WERI-Rb-1 (cell line): ENCODE results near the gene JUNB.

Experiments
- DNase-seq: peaks from one replicate; pipeline ENCODE4 v3.0.0-alpha.2; 2020
- H3K27ac ChIP-seq: fragments of 250-450 bp; sonication (Bioruptor Pico); 2 replicates; pipeline ENCODE4 v1.5.1; 2020; ENCODE audit warnings: mild to moderate bottlenecking, moderate library complexity
- H3K27me3 ChIP-seq: fragments of 250-450 bp; sonication (Bioruptor Pico); 2 replicates; pipeline ENCODE4 v1.5.1; 2021; ENCODE audit warnings: mild to moderate bottlenecking, low read depth, moderate library complexity; ENCODE audit not compliant: insufficient read depth, severe bottlenecking
- H3K36me3 ChIP-seq: fragments of 250-450 bp; sonication (Bioruptor Pico); 2 replicates; pipeline ENCODE4 v1.5.1; 2020; ENCODE audit warnings: mild to moderate bottlenecking, moderate library complexity
- H3K4me3 ChIP-seq: 2 replicates; pipeline ENCODE4 v1.5.1; 2011; ENCODE audit warnings: low read depth, mild to moderate bottlenecking, control low read depth, low read length
- H3K9me3 ChIP-seq: fragments of 250-450 bp; sonication (Bioruptor Pico); 2 replicates; pipeline ENCODE4 v1.5.1; 2021; ENCODE audit warnings: mild to moderate bottlenecking, moderate library complexity; ENCODE audit not compliant: severe bottlenecking
- TF ChIP-seq, protein P1 (sequence below): IDR thresholded peaks from 2 replicates; pipeline ENCODE4 v1.5.1; 2011; ENCODE audit warnings: low read depth, mild to moderate bottlenecking, control low read depth, inconsistent platforms, low read length

JUNB gene

DNA sequence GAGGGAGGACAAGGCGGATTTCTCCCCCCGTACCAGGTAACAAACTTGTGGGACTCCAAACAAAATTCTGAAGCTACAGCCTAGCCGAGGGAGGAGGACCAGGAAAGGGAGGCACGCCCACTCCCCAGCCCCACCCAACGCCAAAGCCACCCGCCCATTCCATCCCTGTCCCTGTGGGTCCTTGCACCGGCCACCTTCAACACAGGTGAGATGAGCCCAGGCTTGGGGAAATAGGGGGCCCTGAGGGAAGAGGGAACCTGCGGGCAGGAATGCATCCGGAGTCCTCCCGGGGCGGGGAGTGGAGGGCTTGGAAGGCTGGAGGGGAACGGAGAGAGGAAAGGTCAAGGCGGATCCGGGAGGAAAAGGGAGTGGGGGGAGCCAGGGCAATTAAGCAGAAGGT is 39.7 kb upstream of the JUNB start, which contains the start of gene BEST2:
Gene BEST2, plus strand, starts transcription at position 157 of the 400 bp plus-strand sequence. CDS start 802 bp downstream, outside the sequence.
- no peak within 1 kb of the TSS for H3K4me3 ChIP-seq
- no peaks in the 10 kb centered on the region for H3K27me3 ChIP-seq
- no peak for DNase-seq
- H3K9me3 ChIP-seq: no peaks in the 10 kb centered on the region
- H3K36me3 ChIP-seq: peaks cover 14% of the 10 kb centered on the region
- TF ChIP-seq, protein P1, sequence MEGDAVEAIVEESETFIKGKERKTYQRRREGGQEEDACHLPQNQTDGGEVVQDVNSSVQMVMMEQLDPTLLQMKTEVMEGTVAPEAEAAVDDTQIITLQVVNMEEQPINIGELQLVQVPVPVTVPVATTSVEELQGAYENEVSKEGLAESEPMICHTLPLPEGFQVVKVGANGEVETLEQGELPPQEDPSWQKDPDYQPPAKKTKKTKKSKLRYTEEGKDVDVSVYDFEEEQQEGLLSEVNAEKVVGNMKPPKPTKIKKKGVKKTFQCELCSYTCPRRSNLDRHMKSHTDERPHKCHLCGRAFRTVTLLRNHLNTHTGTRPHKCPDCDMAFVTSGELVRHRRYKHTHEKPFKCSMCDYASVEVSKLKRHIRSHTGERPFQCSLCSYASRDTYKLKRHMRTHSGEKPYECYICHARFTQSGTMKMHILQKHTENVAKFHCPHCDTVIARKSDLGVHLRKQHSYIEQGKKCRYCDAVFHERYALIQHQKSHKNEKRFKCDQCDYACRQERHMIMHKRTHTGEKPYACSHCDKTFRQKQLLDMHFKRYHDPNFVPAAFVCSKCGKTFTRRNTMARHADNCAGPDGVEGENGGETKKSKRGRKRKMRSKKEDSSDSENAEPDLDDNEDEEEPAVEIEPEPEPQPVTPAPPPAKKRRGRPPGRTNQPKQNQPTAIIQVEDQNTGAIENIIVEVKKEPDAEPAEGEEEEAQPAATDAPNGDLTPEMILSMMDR: no peak
- no peak within 1 kb of the TSS for H3K27ac ChIP-seq

DNA sequence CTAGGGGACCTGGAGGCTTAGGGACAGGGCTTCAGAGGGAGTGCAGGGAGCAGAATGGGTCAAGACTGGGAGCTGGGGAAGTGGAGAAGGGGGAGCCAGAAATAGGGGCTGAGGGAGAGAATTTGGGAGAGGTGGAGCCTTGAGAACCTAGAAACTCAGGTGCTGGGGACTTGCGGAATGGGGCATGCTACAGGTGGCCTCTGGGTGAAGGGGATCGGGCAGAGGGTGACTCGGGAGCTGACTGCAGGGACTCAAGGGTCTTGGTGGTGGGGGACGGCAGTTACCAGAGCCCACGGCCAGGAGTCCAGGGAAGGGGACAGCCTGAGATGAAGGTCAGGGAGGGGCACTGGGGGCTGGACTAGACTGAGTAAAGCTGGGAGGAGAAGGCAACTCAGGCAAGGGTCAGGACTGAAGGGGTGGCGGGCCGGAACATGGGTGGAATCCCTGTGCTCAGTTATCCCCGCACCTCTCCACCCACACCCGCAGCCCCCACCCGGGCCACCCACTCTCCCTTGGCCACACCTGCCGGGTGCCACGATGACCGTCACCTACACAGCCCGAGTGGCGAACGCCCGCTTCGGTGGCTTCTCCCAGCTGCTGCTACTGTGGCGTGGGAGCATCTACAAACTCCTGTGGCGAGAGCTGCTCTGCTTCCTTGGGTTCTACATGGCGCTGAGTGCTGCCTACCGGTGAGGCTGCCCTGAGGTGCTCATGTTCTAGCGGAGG is 39.1 kb upstream of the JUNB start:
- no peaks in the 10 kb centered on the region for H3K27me3 ChIP-seq
- no peak overlapping the region for H3K4me3 ChIP-seq
- no peak overlapping the region for H3K27ac ChIP-seq
- peaks cover 10% of the 10 kb centered on the region for H3K36me3 ChIP-seq
- TF ChIP-seq, protein P1: no peak
- no peaks in the 10 kb centered on the region for H3K9me3 ChIP-seq
- no peak for DNase-seq

DNA sequence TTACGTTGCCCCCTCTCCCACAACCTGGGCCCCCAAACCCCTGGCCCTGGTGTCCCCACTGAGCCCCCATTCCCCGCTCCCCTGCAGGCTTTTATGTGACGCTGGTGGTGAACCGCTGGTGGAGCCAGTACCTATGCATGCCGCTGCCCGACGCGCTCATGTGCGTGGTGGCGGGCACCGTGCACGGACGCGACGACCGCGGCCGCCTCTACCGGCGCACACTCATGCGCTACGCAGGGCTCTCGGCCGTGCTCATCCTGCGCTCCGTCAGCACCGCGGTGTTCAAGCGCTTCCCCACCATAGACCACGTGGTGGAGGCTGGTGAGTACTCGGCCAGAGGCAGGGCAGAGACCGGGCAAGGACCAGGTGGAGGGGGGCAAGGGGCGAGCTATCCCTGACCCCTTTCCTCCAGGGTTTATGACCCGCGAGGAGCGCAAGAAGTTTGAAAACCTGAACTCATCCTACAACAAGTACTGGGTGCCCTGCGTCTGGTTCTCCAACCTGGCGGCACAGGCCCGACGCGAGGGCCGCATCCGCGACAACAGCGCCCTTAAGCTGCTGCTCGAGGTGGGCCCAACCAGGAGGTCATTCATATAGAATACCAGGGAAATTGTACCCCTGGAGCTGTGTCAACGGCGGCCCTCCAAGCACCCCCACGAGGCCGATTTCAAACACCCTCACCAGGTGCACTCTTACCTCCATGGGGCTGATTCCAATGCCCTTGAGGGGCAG is 36.7 kb upstream of the JUNB start:
- Histone ChIP-seq H3K9me3 (no peaks in the 10 kb centered on the region), H3K4me3 (no peak overlapping the region), H3K36me3 (no peaks in the 10 kb centered on the region), H3K27me3 (no peaks in the 10 kb centered on the region), H3K27ac (no peak overlapping the region)
- DNase-seq: no peak
- TF ChIP-seq, protein P1: no peak

DNA sequence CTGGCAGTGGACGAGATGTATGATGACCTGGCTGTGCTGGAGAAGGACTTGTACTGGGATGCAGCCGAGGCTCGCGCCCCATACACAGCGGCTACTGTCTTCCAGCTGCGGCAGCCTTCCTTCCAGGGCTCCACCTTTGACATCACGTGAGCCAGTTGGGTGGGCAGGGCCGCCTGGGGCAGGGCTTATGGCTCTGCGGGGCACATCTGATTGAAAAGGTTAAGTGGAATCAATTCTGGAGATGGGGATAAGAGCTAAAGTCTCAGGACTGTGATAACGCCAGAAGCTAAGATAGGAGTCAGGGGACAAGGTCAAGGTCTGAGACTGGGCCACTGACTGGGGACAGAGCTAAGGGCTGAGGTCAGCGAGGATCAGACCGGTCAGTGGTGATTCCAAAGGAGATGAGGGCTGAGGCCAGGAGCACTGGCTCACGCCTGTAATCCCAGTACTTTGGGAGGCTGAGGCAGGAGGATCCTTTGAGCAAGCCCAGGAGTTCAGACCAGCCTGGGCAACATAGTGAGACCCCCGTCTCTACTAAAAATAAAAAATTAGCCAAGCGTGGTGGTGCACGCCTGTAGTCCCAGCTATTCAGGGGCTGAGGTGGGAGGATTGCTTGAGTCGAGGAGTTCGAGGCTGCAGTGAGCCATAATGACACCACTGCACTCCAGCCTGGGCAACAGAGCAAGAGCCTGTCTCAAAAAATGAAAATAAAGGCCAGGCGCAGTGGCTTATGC is 35.0 kb upstream of the JUNB start:
- TF ChIP-seq, protein P1: no peak
- no peaks in the 10 kb centered on the region for H3K9me3 ChIP-seq
- DNase-seq: no peak
- no peak overlapping the region for H3K4me3 ChIP-seq
- no peaks in the 10 kb centered on the region for H3K36me3 ChIP-seq
- H3K27ac ChIP-seq: no peak overlapping the region
- H3K27me3 ChIP-seq: no peaks in the 10 kb centered on the region

DNA sequence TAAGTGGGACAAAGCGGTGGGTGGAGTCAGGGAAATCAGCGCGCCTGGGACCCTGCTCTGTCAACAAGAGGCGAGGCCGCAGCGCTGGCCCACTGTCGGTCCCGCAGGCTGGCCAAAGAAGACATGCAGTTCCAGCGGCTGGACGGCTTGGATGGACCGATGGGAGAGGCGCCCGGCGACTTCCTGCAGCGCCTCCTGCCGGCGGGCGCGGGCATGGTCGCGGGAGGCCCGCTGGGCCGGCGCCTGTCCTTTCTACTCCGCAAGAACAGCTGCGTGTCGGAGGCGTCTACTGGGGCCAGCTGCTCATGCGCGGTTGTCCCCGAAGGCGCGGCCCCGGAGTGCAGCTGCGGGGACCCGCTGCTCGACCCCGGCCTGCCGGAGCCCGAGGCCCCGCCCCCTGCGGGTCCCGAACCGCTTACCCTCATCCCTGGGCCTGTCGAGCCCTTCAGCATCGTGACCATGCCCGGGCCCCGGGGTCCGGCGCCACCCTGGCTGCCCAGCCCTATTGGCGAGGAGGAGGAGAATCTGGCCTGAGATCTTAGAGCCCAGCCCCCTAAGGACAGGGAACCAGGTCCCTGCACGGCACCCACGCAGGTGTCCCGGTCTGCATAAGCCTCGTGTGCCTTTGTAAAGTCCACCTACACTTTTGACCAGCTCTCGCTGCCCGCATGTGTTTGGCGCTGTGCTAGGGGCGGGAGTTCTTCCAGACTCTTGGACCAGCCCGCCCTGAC is 33.6 kb upstream of the JUNB start:
- H3K36me3 ChIP-seq: peaks cover 4% of the 10 kb centered on the region
- no peaks in the 10 kb centered on the region for H3K9me3 ChIP-seq
- peak; percentile 88 for DNase-seq
- H3K27me3 ChIP-seq: no peaks in the 10 kb centered on the region
- peak overlapping the region; percentile 52 for H3K27ac ChIP-seq
- H3K4me3 ChIP-seq: peak overlapping the region; percentile 34
- TF ChIP-seq, protein P1: peak; percentile 96
